OCI-LY7 (cell line): ENCODE results near the gene ALDH1A2. TPM values are rescaled to one million over a fixed set of nuclear protein-coding genes. Genes with fewer than 3 reads are reported as not detected.

Experiments used
- BruUV-seq: library from RNA; stranded (reverse); fragments of 400-500 nt; replicated peaks from 2 replicates; lab custom pipeline; 2021; lab: Mats Ljungman, UMichigan
- CTCF ChIA-PET: fragments of 300-600 bp; sonication (Branson Sonifier 250); formaldehyde crosslinking; loops from one replicate; lab custom pipeline; 2022; ENCODE audit warnings: antibody characterized with exemption; ENCODE audit not compliant: unreplicated experiment; lab: Charles Lee
- POLR2A ChIA-PET: fragments of 300-600 bp; sonication (Branson Sonifier 250); formaldehyde crosslinking; loops from one replicate; lab custom pipeline; 2022; ENCODE audit warnings: antibody characterized with exemption; lab: Charles Lee
- DNase-seq: peaks from one replicate; pipeline ENCODE4 v3.0.0-alpha.2; 2015; ENCODE audit warnings: low spot score
- H2AFZ ChIP-seq: fragments of 200-600 bp; sonication (generic), shearing (Covaris generic); 2 replicates; pipeline ENCODE4 v1.6.1; 2014; ENCODE audit warnings: mild to moderate bottlenecking, antibody characterized with exemption, low read length, moderate library complexity
- H3K27ac ChIP-seq: fragments of 200-600 bp; sonication (generic); 2 replicates; pipeline ENCODE4 v1.5.1; 2014; ENCODE audit warnings: mixed run types, low read depth, mild to moderate bottlenecking, moderate library complexity, low read length, inconsistent platforms; ENCODE audit not compliant: poor library complexity, severe bottlenecking
- H3K36me3 ChIP-seq: fragments of 200-600 bp; sonication (generic); 2 replicates; pipeline ENCODE4 v1.6.1; 2014; ENCODE audit warnings: mild to moderate bottlenecking, antibody characterized with exemption, low read length, moderate library complexity, mixed read lengths; ENCODE audit not compliant: insufficient read depth
- H3K4me1 ChIP-seq: fragments of 200-600 bp; sonication (generic); 2 replicates; pipeline ENCODE4 v1.5.1; 2014; ENCODE audit warnings: mild to moderate bottlenecking, low read length; ENCODE audit not compliant: insufficient read depth, poor library complexity, severe bottlenecking
- H3K4me2 ChIP-seq: fragments of 200-600 bp; sonication (generic); 2 replicates; pipeline ENCODE4 v1.6.1; 2014; ENCODE audit warnings: mild to moderate bottlenecking, low read length
- H3K4me3 ChIP-seq: fragments of 200-600 bp; sonication (generic); 2 replicates; pipeline ENCODE4 v1.5.1; 2014; ENCODE audit warnings: mild to moderate bottlenecking, low read depth, low read length; ENCODE audit not compliant: poor library complexity, severe bottlenecking
- H3K79me2 ChIP-seq: fragments of 200-600 bp; sonication (generic); 2 replicates; pipeline ENCODE4 v1.6.1; 2016; ENCODE audit warnings: low read depth, mild to moderate bottlenecking, low read length, moderate library complexity, mixed read lengths; ENCODE audit not compliant: insufficient read depth
- H3K9me2 ChIP-seq: fragments of 200-600 bp; sonication (generic); 2 replicates; pipeline ENCODE4 v1.6.1; 2016; ENCODE audit warnings: mild to moderate bottlenecking, low read length, mixed read lengths; ENCODE audit not compliant: insufficient read depth
- H3K9me3 ChIP-seq: fragments of 200-600 bp; sonication (generic); 2 replicates; pipeline ENCODE4 v1.6.1; 2014; ENCODE audit warnings: mild to moderate bottlenecking, mixed run types, low read length, mixed read lengths
- H4K20me1 ChIP-seq: fragments of 200-600 bp; sonication (generic); 2 replicates; pipeline ENCODE4 v1.6.1; 2014; ENCODE audit warnings: mild to moderate bottlenecking, antibody characterized with exemption, low read length, moderate library complexity, mixed read lengths; ENCODE audit not compliant: insufficient read depth
- EZH2phosphoT487 ChIP-seq: fragments of 200-600 bp; sonication (generic); IDR thresholded peaks from 2 replicates; pipeline ENCODE4 v1.6.1; 2018; ENCODE audit warnings: low read depth, borderline replicate concordance, mild to moderate bottlenecking, mixed run types, antibody characterized with exemption, low read length, moderate library complexity, mixed read lengths
- intact Hi-C: fragments of 100-400 bp; cut with micrococcal nuclease; formaldehyde crosslinking; loops from one replicate; pipeline ENCODE4 v1.10.0; 2022; ENCODE audit not compliant: unreplicated experiment
- total RNA-seq, 2 experiments: library from RNA; depleted of rRNA in 1 of 2; stranded (reverse); fragments of >200 nt in 1 of 2; shearing (Covaris generic) in 1 of 2; gene quantifications; 2 replicates each; pipeline ENCODE4 v1.2.3, GENCODE V29; 2014 to 2022
- TF ChIP-seq, protein P1 (sequence below): fragments of 200-600 bp; sonication (generic); conservative IDR thresholded peaks from 2 replicates; pipeline ENCODE4 v1.5.1; 2014; ENCODE audit warnings: mild to moderate bottlenecking, antibody characterized with exemption, low read length, moderate library complexity, mixed read lengths

ALDH1A2 gene
- total RNA-seq, 2 experiments from 2014 or later = not detected

DNA sequence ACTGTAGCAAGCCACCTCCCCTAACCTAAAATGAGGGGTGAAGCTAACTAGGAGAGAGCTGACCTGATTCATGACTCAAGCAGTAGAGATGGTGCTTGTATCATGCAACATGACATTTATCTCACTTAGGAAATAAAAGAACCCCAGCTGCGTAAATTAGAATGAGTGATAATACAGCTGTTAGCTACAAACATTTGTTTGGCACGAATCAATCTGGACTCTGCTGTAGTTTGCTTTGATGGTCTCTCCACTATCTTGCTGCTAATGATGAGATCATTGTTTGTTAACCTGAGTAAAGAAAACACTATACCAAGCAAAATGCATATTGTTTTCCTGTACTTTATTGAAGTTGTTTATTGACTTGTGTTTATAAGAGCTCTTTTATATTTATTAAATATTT lies 92.6 kb downstream of the ALDH1A2 start:
- Histone ChIP-seq H3K4me1 (no peaks in the 10 kb centered on the region), H3K4me2 (no peak overlapping the region), H3K4me3 (no peak overlapping the region), H3K27ac (no peak overlapping the region), H3K9me3 (no peaks in the 10 kb centered on the region), H3K36me3 (no peaks in the 10 kb centered on the region), H2AFZ (no peak overlapping the region), H4K20me1 (no peaks in the 10 kb centered on the region), H3K9me2 (no peaks in the 10 kb centered on the region), H3K79me2 (no peaks in the 10 kb centered on the region)
- DNase-seq = no peak
- CTCF ChIA-PET = no interaction called here
- TF ChIP-seq, protein P1, sequence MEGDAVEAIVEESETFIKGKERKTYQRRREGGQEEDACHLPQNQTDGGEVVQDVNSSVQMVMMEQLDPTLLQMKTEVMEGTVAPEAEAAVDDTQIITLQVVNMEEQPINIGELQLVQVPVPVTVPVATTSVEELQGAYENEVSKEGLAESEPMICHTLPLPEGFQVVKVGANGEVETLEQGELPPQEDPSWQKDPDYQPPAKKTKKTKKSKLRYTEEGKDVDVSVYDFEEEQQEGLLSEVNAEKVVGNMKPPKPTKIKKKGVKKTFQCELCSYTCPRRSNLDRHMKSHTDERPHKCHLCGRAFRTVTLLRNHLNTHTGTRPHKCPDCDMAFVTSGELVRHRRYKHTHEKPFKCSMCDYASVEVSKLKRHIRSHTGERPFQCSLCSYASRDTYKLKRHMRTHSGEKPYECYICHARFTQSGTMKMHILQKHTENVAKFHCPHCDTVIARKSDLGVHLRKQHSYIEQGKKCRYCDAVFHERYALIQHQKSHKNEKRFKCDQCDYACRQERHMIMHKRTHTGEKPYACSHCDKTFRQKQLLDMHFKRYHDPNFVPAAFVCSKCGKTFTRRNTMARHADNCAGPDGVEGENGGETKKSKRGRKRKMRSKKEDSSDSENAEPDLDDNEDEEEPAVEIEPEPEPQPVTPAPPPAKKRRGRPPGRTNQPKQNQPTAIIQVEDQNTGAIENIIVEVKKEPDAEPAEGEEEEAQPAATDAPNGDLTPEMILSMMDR = no peak
- TF ChIP-seq EZH2phosphoT487 = no peak
- intact Hi-C loops = no loop called here
- POLR2A ChIA-PET = interaction anchor here (1.2 kb wide), 1 partner anchor 58 kb away, joined by 6 read pairs; no protein-coding TSS in a partner anchor
- BruUV-seq = no TSS peak

DNA sequence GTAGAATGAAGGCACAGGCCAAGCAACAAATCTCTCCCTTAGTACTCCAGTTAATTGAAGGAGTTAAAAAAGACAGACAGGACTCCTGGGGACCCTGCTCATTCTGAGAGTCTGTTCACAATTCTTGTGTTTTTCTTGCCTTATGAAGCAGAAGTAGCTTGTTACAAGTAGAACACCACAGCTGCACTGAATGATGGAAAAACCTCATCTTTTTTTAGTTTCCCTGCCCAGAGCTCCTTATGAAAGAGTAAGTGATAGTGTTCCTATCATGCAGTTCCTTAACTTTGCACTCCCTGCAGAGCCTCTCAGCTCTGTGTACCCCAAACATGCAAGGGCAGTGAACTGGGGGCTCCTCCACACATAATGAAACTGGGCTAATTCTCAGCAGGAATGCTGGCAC lies 95.5 kb downstream of the ALDH1A2 start:
- Histone ChIP-seq H3K9me3 (no peaks in the 10 kb centered on the region), H2AFZ (no peak overlapping the region), H3K4me3 (no peak overlapping the region), H4K20me1 (no peaks in the 10 kb centered on the region), H3K4me2 (no peak overlapping the region), H3K36me3 (no peaks in the 10 kb centered on the region), H3K9me2 (no peaks in the 10 kb centered on the region), H3K27ac (no peak overlapping the region), H3K79me2 (no peaks in the 10 kb centered on the region), H3K4me1 (no peaks in the 10 kb centered on the region)
- TF ChIP-seq EZH2phosphoT487 = no peak
- TF ChIP-seq, protein P1 = no peak
- POLR2A ChIA-PET = no interaction called here
- DNase-seq = no peak
- intact Hi-C loops = no loop called here
- BruUV-seq = no TSS peak
- CTCF ChIA-PET = no interaction called here

DNA sequence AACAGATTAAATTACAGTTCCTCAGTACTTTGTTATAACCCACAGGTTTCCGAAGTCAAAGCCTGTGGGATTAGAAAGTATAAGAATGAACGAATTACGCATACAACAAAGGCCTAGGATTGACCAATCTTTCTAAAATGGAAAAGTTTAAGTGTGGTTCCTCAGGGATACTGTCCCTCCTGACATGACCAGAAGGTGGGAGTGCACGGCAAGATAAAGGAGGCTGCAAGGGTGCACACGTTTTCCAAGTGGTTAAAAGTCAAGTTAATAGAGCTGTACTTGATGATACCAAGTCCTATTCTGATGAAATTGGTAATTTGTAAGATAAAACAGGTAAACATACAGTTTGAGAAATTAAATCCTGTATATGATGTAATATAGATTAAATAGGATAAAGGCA lies 96.2 kb downstream of the ALDH1A2 start:
- no peaks in the 10 kb centered on the region for H3K4me1 ChIP-seq
- no peaks in the 10 kb centered on the region for H3K79me2 ChIP-seq
- CTCF ChIA-PET = no interaction called here
- H2AFZ ChIP-seq = no peak overlapping the region
- no peak overlapping the region for H3K4me3 ChIP-seq
- BruUV-seq = no TSS peak
- POLR2A ChIA-PET = no interaction called here
- H3K27ac ChIP-seq = no peak overlapping the region
- no peaks in the 10 kb centered on the region for H4K20me1 ChIP-seq
- H3K4me2 ChIP-seq = no peak overlapping the region
- no peak for DNase-seq
- intact Hi-C loops = no loop called here
- H3K9me2 ChIP-seq = no peaks in the 10 kb centered on the region
- H3K9me3 ChIP-seq = no peaks in the 10 kb centered on the region
- no peak for TF ChIP-seq EZH2phosphoT487
- TF ChIP-seq, protein P1 = no peak
- no peaks in the 10 kb centered on the region for H3K36me3 ChIP-seq
